Esophagus squamous epithelium (tissue), 4 donors: ENCODE measurements around the gene EVPL.

Experiments used
- CTCF ChIP-seq, 6 experiments: fragments of 450-650 bp in 4 of 6; fragments of 200-600 bp in 2 of 6; sonication (generic) in 2 of 6; IDR thresholded peaks; one replicate each; pipeline ENCODE4 v1.5.1; 2016 to 2019; ENCODE audit warnings: antibody characterized with exemption in 6 of 6, mild to moderate bottlenecking in 4 of 6, moderate library complexity in 4 of 6
- POLR2A ChIP-seq, 4 donors: fragments of 450-650 bp; IDR thresholded peaks; one replicate each; pipeline ENCODE4 v1.6.1; 2017; ENCODE audit warnings: antibody characterized with exemption in 4 of 4, mild to moderate bottlenecking in 4 of 4, moderate library complexity in 3 of 4

GRCh38 chr17:75994802-75995370, 32.2 kb downstream of the EVPL start:
- no peak for TF ChIP-seq CTCF (IDR thresholded peaks at IDR 0.05)
- TF ChIP-seq POLR2A (IDR thresholded peaks at IDR 0.05), result no peak
